Gastroesophageal sphincter (tissue), 4 donors: ENCODE measurements around the gene C12orf75. TPM values are rescaled to one million over a fixed set of nuclear protein-coding genes. Genes with fewer than 3 reads are reported as not detected.
A peak's percentile ranks its signal among the peaks of the same experiment; 100 is the strongest.

ENCODE experiments used
- ATAC-seq: fragments of 150-250 bp; one replicate; pipeline ENCODE4 v1.9.1; 2016; ENCODE audit warnings: mild to moderate bottlenecking, moderate library complexity
- H3K27ac ChIP-seq, 4 donors: fragments of 200-600 bp; sonication (generic) in 3 of 4; 1 replicate in 3 of 4; 2 replicates in 1 of 4; pipeline ENCODE4 v1.5.1; 2016 to 2019
- H3K27me3 ChIP-seq: fragments of 200-600 bp; sonication (generic); one replicate; pipeline ENCODE4 v1.5.1; 2019
- H3K36me3 ChIP-seq, 2 donors: fragments of 200-600 bp; sonication (generic); one replicate each; pipeline ENCODE4 v1.5.1; 2019; ENCODE audit warnings: control low read depth in 1 of 2
- H3K4me1 ChIP-seq, 3 donors: fragments of 200-600 bp; sonication (generic); 1 replicate in 2 of 3; 2 replicates in 1 of 3; pipeline ENCODE4 v1.5.1; 2016 to 2019; ENCODE audit warnings: control low read depth in 2 of 3
- H3K4me3 ChIP-seq, 2 donors: fragments of 200-600 bp; sonication (generic); one replicate each; pipeline ENCODE4 v1.5.1; 2019; ENCODE audit warnings: mild to moderate bottlenecking in 1 of 2, moderate library complexity in 1 of 2
- H3K9me3 ChIP-seq, 3 donors: fragments of 200-600 bp; sonication (generic); one replicate each; pipeline ENCODE4 v1.5.1; 2017 to 2019; ENCODE audit warnings: control low read depth in 2 of 3
- EP300 ChIP-seq: sonication (generic); formaldehyde crosslinking; IDR thresholded peaks from one replicate; pipeline ENCODE4 v1.6.1; 2017; ENCODE audit warnings: antibody characterized with exemption, mild to moderate bottlenecking
- POLR2A ChIP-seq, 2 donors: fragments of 450-650 bp; IDR thresholded peaks; one replicate each; pipeline ENCODE4 v1.6.1; 2017; ENCODE audit warnings: antibody characterized with exemption in 2 of 2, mild to moderate bottlenecking in 2 of 2, moderate library complexity in 1 of 2
- POLR2AphosphoS5 ChIP-seq: sonication (generic); formaldehyde crosslinking; IDR thresholded peaks from one replicate; pipeline ENCODE4 v1.6.1; 2017; ENCODE audit warnings: antibody characterized with exemption
- WGBS, 2 donors: methylation state at CpG; one replicate each; pipeline ENCODE4 v1.1.5; 2018; ENCODE audit warnings: low coverage in 1 of 2; 5-methylcytosine and 5-hydroxymethylcytosine counted together
- total RNA-seq, 4 donors: library from RNA; depleted of rRNA; stranded (reverse); fragments of >200 nt; gene quantifications; one replicate each; pipeline ENCODE4 v1.1.0, GENCODE V29; 2016
- TF ChIP-seq, protein P1 (sequence below), 4 experiments: fragments of 200-600 bp in 2 of 4; fragments of 450-650 bp in 2 of 4; sonication (generic) in 1 of 4; IDR thresholded peaks; one replicate each; pipeline ENCODE4 v1.5.1; 2017 to 2019; ENCODE audit warnings: antibody characterized with exemption in 4 of 4, mild to moderate bottlenecking in 2 of 4, moderate library complexity in 2 of 4

Gene C12orf75
- total RNA-seq, 4 donors from 2014 or later = 1.9 to 4.3 (median 2.2) TPM; not detected in 1

DNA sequence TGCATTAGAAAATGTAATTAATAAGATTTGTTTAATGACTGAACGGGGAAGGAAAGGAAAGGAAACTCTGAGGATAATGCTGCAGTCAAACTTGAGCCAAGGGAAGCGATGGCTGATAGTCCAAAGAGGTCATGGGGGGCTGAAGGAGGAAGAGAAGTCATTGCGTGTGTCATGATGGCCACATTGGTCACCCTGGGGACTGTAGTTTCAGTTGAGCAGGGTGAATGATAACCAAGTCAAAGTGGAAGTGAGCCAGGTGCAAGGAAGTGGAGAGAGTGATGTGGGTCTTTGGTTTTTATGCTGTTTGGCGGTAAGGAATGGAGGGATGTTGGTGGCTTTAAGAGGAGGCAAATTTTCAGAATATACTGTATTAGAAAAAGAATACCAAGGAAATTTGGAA, 21.6 kb downstream of the C12orf75 start:
- H3K27ac ChIP-seq = no peak overlapping the region
- no peak overlapping the region for H3K4me3 ChIP-seq
- WGBS, 2 donors = 68 to 94% methylated on average over 4 of the region's 4 CpGs
- no peaks in the 10 kb centered on the region for H3K4me1 ChIP-seq
- no peaks in the 10 kb centered on the region for H3K9me3 ChIP-seq
- no peaks in the 10 kb centered on the region for H3K36me3 ChIP-seq
- ATAC-seq = no peak
- no peaks in the 10 kb centered on the region for H3K27me3 ChIP-seq
- TF ChIP-seq POLR2A (IDR thresholded peaks at IDR 0.05) = no peak
- no peak for TF ChIP-seq EP300

DNA sequence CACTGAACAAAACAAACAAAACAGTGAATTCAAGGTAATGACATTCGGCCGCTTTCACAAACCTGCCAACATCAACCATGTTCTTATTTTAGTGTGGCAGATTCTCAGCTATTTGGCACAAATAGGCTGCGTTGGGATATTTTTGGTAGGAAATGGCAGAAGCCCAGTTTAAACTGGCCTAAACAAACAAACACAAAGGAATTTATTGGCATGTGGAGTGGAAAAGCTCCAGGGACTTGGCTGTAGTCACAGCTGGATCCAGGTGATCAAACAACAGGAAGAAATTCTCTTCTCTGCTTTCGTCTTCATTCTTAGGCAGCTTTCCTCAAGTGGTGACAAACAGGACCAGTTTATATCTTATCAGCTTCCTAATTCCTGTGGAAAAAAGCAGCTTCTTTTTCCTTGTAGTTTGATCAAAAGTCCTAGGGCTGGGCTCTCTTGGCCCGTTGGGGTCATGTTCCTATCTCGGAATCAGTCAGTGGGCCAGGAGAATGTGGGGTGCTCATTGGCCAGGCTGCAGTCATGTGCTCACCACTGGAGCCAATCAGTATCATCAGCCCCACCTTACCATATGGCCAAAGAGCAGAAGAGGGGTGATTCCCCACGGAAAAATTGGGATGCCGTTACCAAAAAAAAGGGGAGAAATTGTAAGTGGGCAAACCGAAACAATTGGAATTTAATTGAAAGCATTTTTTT, 22.6 kb downstream of the C12orf75 start:
- TF ChIP-seq, protein P1, sequence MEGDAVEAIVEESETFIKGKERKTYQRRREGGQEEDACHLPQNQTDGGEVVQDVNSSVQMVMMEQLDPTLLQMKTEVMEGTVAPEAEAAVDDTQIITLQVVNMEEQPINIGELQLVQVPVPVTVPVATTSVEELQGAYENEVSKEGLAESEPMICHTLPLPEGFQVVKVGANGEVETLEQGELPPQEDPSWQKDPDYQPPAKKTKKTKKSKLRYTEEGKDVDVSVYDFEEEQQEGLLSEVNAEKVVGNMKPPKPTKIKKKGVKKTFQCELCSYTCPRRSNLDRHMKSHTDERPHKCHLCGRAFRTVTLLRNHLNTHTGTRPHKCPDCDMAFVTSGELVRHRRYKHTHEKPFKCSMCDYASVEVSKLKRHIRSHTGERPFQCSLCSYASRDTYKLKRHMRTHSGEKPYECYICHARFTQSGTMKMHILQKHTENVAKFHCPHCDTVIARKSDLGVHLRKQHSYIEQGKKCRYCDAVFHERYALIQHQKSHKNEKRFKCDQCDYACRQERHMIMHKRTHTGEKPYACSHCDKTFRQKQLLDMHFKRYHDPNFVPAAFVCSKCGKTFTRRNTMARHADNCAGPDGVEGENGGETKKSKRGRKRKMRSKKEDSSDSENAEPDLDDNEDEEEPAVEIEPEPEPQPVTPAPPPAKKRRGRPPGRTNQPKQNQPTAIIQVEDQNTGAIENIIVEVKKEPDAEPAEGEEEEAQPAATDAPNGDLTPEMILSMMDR (IDR thresholded peaks at IDR 0.05) = no peak
- TF ChIP-seq POLR2A (IDR thresholded peaks at IDR 0.05) = no peak
- no peak for TF ChIP-seq POLR2AphosphoS5
- TF ChIP-seq EP300 = no peak
- H3K36me3 ChIP-seq = no peaks in the 10 kb centered on the region
- no peaks in the 10 kb centered on the region for H3K9me3 ChIP-seq
- no peaks in the 10 kb centered on the region for H3K4me1 ChIP-seq
- H3K4me3 ChIP-seq = no peak overlapping the region
- ATAC-seq = no peak
- H3K27me3 ChIP-seq = no peaks in the 10 kb centered on the region
- no peak overlapping the region for H3K27ac ChIP-seq
- 72 to 78% methylated on average over 4 to 9 of the region's 9 CpGs for WGBS, 2 donors

DNA sequence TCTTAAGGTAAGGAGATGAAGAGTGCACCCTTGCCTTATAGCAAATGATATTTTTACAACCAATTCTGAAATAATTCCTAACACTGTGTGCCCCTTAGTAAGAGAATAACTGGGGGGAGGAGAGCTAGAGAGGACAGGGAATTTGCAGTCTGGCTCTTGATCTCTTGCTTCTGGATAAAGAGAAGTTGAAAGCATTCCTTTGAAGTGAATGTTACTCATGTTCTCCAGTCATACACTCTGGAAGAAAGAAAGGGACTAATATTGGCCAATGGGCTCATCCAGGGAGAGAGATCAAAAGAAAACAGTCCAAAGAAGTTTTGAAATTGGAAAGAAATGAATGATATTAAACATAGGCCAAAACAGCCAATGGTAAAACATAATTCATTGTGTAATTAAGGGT, 25.3 kb downstream of the C12orf75 start:
- H3K27ac ChIP-seq = no peak overlapping the region
- no peaks in the 10 kb centered on the region for H3K4me1 ChIP-seq
- H3K27me3 ChIP-seq = no peaks in the 10 kb centered on the region
- H3K9me3 ChIP-seq = no peaks in the 10 kb centered on the region
- no peaks in the 10 kb centered on the region for H3K36me3 ChIP-seq
- no peak overlapping the region for H3K4me3 ChIP-seq
- TF ChIP-seq EP300 (no peak), POLR2AphosphoS5 (no peak), POLR2A (IDR thresholded peaks at IDR 0.05) (no peak)
- TF ChIP-seq, protein P1 (IDR thresholded peaks at IDR 0.05) = no peak
- peak; percentile 31 for ATAC-seq

DNA sequence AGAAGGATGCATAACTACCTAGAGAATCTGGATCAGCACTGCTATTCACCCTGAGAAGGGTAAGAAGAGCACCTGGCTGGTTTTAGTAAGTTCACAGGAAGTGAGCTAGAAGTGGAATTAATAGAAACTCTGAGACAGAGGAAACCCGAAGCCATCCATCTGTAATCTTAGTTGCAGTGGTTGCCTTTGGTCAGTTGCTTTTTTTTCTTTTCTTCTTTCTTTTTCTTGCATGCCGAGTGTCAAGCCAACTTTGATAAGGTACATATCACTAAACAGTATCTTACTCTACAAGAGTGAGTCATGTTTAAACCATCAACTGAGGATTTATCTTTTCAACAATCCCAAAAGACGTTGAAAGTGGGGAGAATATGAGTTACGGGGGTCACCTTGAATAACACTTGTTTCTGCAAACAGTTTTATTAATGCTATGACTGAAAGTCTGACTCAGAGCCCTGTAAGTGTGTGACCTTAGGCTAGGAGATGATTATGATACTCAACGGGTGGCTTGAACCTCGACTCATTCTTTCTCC, 26.7 kb downstream of the C12orf75 start:
- no peak for ATAC-seq
- Histone ChIP-seq H3K27ac (no peak overlapping the region), H3K4me1 (no peaks in the 10 kb centered on the region), H3K27me3 (no peaks in the 10 kb centered on the region), H3K36me3 (no peaks in the 10 kb centered on the region), H3K9me3 (no peaks in the 10 kb centered on the region), H3K4me3 (no peak overlapping the region)
- TF ChIP-seq EP300 (no peak), POLR2A (IDR thresholded peaks at IDR 0.05) (no peak), POLR2AphosphoS5 (no peak)
- TF ChIP-seq, protein P1 (IDR thresholded peaks at IDR 0.05) = no peak
- WGBS, 2 donors = 61 to 84% methylated on average over 4 to 6 of the region's 6 CpGs

DNA sequence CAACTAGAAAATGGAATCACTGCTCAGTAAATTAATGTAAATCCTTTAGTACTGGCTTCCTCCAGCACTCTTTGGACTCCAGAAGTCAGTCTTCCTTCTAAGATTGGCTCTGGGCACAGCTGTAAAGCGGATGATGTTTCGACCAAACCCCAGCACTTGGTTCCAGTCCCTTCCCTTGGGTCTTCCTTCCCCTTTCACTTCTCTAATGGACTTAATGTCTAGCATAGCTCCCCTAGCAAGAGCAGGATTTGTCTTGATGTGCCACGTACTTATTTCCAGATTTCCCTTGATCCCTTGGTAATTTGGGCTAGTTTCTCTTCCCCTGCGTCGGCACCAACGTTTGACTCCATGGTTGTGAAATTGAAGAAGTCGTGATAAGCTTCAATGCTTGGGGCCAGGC, 28.3 kb downstream of the C12orf75 start:
- 83 to 93% methylated on average over 3 to 7 of the region's 7 CpGs for WGBS, 2 donors
- no peaks in the 10 kb centered on the region for H3K36me3 ChIP-seq
- H3K4me3 ChIP-seq = no peak overlapping the region
- no peak overlapping the region for H3K27ac ChIP-seq
- no peak for TF ChIP-seq EP300
- TF ChIP-seq, protein P1 (IDR thresholded peaks at IDR 0.05) = no peak
- TF ChIP-seq POLR2A (IDR thresholded peaks at IDR 0.05) = no peak
- TF ChIP-seq POLR2AphosphoS5 = no peak
- no peaks in the 10 kb centered on the region for H3K9me3 ChIP-seq
- H3K27me3 ChIP-seq = no peaks in the 10 kb centered on the region
- no peak for ATAC-seq
- H3K4me1 ChIP-seq = no peaks in the 10 kb centered on the region
